SK-N-SH (cell line): Measurements from ENCODE around the gene VPS26B. TPM values are rescaled to one million over a fixed set of nuclear protein-coding genes. Genes with fewer than 3 reads are reported as not detected.
A peak's percentile ranks its signal among the peaks of the same experiment; 100 is the strongest.

Experiments used
- CTCF ChIA-PET: fragments of 300-600, 350-600 bp; formaldehyde crosslinking; extraction: SDS; loops from one replicate; lab custom pipeline; 2021; lab: Yijun Ruan, JAX
- POLR2A ChIA-PET: fragments of 350-600 bp; sonication (Branson Sonifier 250); formaldehyde crosslinking; extraction: SDS; loops from one replicate; lab custom pipeline; 2020; ENCODE audit warnings: antibody characterized with exemption, inconsistent platforms; lab: Yijun Ruan, JAX
- DNase-seq: peaks from one replicate; pipeline ENCODE4 v3.0.0; 2012
- H2AFZ ChIP-seq: fragments of 200-600 bp; sonication (generic); 2 replicates; pipeline ENCODE4 v1.8.1; 2016; ENCODE audit warnings: antibody characterized with exemption, mild to moderate bottlenecking, low read depth
- H3F3A ChIP-seq: fragments of 200-600 bp; sonication (generic); replicated peaks from 2 replicates; pipeline ENCODE3; 2016; ENCODE audit warnings: antibody characterized with exemption, mild to moderate bottlenecking; ENCODE audit not compliant: insufficient read depth
- H3K27ac ChIP-seq, 2 experiments: fragments of 200-500 bp in 1 of 2; fragments of 200-600 bp in 1 of 2; sonication (Bioruptor generic) in 1 of 2; sonication (generic), shearing (Covaris generic) in 1 of 2; 2 replicates each; pipeline versions ENCODE4 v1.5.1 to v1.6.1; 2014 to 2016; ENCODE audit warnings: low read depth in 2 of 2, inconsistent platforms in 1 of 2, low read length in 1 of 2, mild to moderate bottlenecking in 1 of 2, mixed read lengths in 1 of 2
- H3K27me3 ChIP-seq: fragments of 200-600 bp; sonication (generic), shearing (Covaris generic); 2 replicates; pipeline ENCODE4 v1.6.1; 2016; ENCODE audit warnings: mixed run types; ENCODE audit not compliant: insufficient read depth
- H3K36me3 ChIP-seq, 2 experiments: fragments of 200-500 bp in 1 of 2; fragments of 200-600 bp in 1 of 2; sonication (Bioruptor generic) in 1 of 2; sonication (generic) in 1 of 2; replicated peaks in 1 of 2; 2 replicates each; pipeline versions ENCODE3 to v1.5.1; 2014 to 2016; ENCODE audit warnings: low read length in 1 of 2, mild to moderate bottlenecking in 1 of 2; ENCODE audit not compliant: insufficient read depth in 2 of 2, control insufficient read depth in 1 of 2
- H3K4me1 ChIP-seq, 2 experiments: fragments of 200-500 bp in 1 of 2; fragments of 200-600 bp in 1 of 2; sonication (Bioruptor generic) in 1 of 2; sonication (generic), shearing (Covaris generic) in 1 of 2; 2 replicates each; pipeline versions ENCODE4 v1.5.1 to v1.6.1; 2014 to 2016; ENCODE audit warnings: low read depth in 1 of 2, low read length in 1 of 2, mixed run types in 1 of 2; ENCODE audit not compliant: insufficient read depth in 2 of 2, control insufficient read depth in 1 of 2
- H3K4me2 ChIP-seq: fragments of 200-600 bp; sonication (generic), shearing (Covaris generic); 2 replicates; pipeline ENCODE4 v1.6.1; 2017; ENCODE audit warnings: mixed run types
- H3K4me3 ChIP-seq, 2 experiments: fragments of 200-500 bp in 1 of 2; fragments of 200-600 bp in 1 of 2; sonication (Bioruptor generic) in 1 of 2; sonication (generic), shearing (Covaris generic) in 1 of 2; 2 replicates each; pipeline versions ENCODE4 v1.5.1 to v1.8.1; 2014 to 2016; ENCODE audit warnings: low read depth in 2 of 2, inconsistent platforms in 1 of 2, low read length in 1 of 2, mild to moderate bottlenecking in 1 of 2, mixed read lengths in 1 of 2, moderate library complexity in 1 of 2
- H3K79me2 ChIP-seq: fragments of 200-600 bp; sonication (generic); 2 replicates; pipeline ENCODE4 v1.8.1; 2017; ENCODE audit warnings: mild to moderate bottlenecking; ENCODE audit not compliant: insufficient read depth
- H3K9ac ChIP-seq: fragments of 200-600 bp; sonication (generic); 2 replicates; pipeline ENCODE4 v1.6.1; 2017; ENCODE audit warnings: mixed run types
- H3K9me2 ChIP-seq: fragments of 200-600 bp; sonication (generic); 2 replicates; pipeline ENCODE4 v1.6.1; 2017; ENCODE audit warnings: mixed run types
- H3K9me3 ChIP-seq: fragments of 200-600 bp; sonication (generic); 2 replicates; pipeline ENCODE4 v1.6.1; 2017; ENCODE audit warnings: mixed run types, mild to moderate bottlenecking, moderate library complexity
- H4K20me1 ChIP-seq: fragments of 200-600 bp; sonication (generic); 2 replicates; pipeline ENCODE4 v1.6.1; 2017; ENCODE audit warnings: mild to moderate bottlenecking, mixed run types; ENCODE audit not compliant: insufficient read depth
- CTCF ChIP-seq: fragments of 200-600 bp; sonication (generic); IDR thresholded peaks from 2 replicates; pipeline ENCODE4 v1.6.1; 2017; ENCODE audit warnings: antibody characterized with exemption, mild to moderate bottlenecking, moderate library complexity
- ELF1 ChIP-seq: IDR thresholded peaks from 2 replicates; pipeline ENCODE4 v1.4.0; 2012
- FOXJ3 ChIP-seq: sonication (generic); formaldehyde crosslinking; IDR thresholded peaks from 2 replicates; pipeline ENCODE4 v1.5.1; 2020; ENCODE audit warnings: mild to moderate bottlenecking, missing genetic modification reagents
- IRF3 ChIP-seq: fragments of 150-350 bp; IDR thresholded peaks from 2 replicates; pipeline ENCODE4 v1.6.1; 2016; ENCODE audit warnings: mild to moderate bottlenecking, low read depth, low read length
- JUND ChIP-seq: IDR thresholded peaks from 2 replicates; pipeline ENCODE4 v1.4.0; 2012
- MEF2A ChIP-seq: IDR thresholded peaks from 2 replicates; pipeline ENCODE4 v1.4.0; 2012; ENCODE audit warnings: low read depth, borderline replicate concordance
- MXI1 ChIP-seq: IDR thresholded peaks from 2 replicates; pipeline ENCODE4 v1.6.1; 2012; ENCODE audit warnings: mild to moderate bottlenecking, low read depth, low read length, improper control_type of control experiment
- NFIC ChIP-seq: IDR thresholded peaks from 2 replicates; pipeline ENCODE4 v1.4.0; 2012; ENCODE audit warnings: borderline replicate concordance
- POLR2AphosphoS5 ChIP-seq: IDR thresholded peaks from 2 replicates; pipeline ENCODE4 v1.6.1; 2012; ENCODE audit warnings: low read depth, low read length
- RCOR1 ChIP-seq: fragments of 150-350 bp; IDR thresholded peaks from 2 replicates; pipeline ENCODE4 v1.6.1; 2017; ENCODE audit warnings: antibody characterized with exemption, low read length
- RFX5 ChIP-seq: IDR thresholded peaks from 2 replicates; pipeline ENCODE4 v1.6.1; 2012; ENCODE audit warnings: mild to moderate bottlenecking, improper control_type of control experiment, low read length
- SMC3 ChIP-seq: IDR thresholded peaks from 2 replicates; pipeline ENCODE4 v1.6.1; 2012; ENCODE audit warnings: low read depth, low read length, improper control_type of control experiment
- TAF1 ChIP-seq: IDR thresholded peaks from 2 replicates; pipeline ENCODE4 v1.6.1; 2012; ENCODE audit warnings: low read depth, mild to moderate bottlenecking, low read length, moderate library complexity, borderline replicate concordance
- TEAD4 ChIP-seq: IDR thresholded peaks from 2 replicates; pipeline ENCODE4 v1.4.0; 2012; ENCODE audit warnings: mild to moderate bottlenecking, borderline replicate concordance; ENCODE audit not compliant: insufficient read depth
- USF2 ChIP-seq: fragments of 150-350 bp; IDR thresholded peaks from 2 replicates; pipeline ENCODE4 v1.6.1; 2017; ENCODE audit warnings: antibody characterized with exemption, low read length, low read depth, borderline replicate concordance
- YY1 ChIP-seq: IDR thresholded peaks from 2 replicates; pipeline ENCODE4 v1.4.0; 2012; ENCODE audit warnings: low read depth, mild to moderate bottlenecking
- ZBTB33 ChIP-seq: IDR thresholded peaks from 2 replicates; pipeline ENCODE4 v1.4.0; 2012; ENCODE audit warnings: low read depth, borderline replicate concordance
- WGBS: methylation state at CpG from one replicate; pipeline ENCODE4 v1.1.6; 2017; ENCODE audit warnings: low lambda C conversion rate; 5-methylcytosine and 5-hydroxymethylcytosine counted together
- polyA plus RNA-seq, 3 experiments: library from polyadenylated mRNA; depleted of rRNA; stranded (reverse); fragments of >200 nt; gene quantifications; 2 replicates each; pipeline ENCODE4 v1.2.3, GENCODE V29; 2012

VPS26B gene
- polyA plus RNA-seq, 1 of the 3 experiments (the other 2 are of a cell fraction), result 53.0 TPM

- no peak overlapping the region for H3K27ac ChIP-seq
- H3K27me3 ChIP-seq, result peaks cover 40% of the 10 kb centered on the region
- WGBS, result 73% methylated on average over 4 of the region's 4 CpGs
- no peak overlapping the region for H3K4me2 ChIP-seq
- no peaks in the 10 kb centered on the region for H3F3A ChIP-seq
- no peaks in the 10 kb centered on the region for H3K9me3 ChIP-seq
- H3K9ac ChIP-seq, result no peak overlapping the region
- TF ChIP-seq IRF3 (no peak), USF2 (no peak)
- TF ChIP-seq, all 33 proteins: peak for 0
- Histone ChIP-seq H3K9me2 (no peaks in the 10 kb centered on the region), H3K79me2 (no peaks in the 10 kb centered on the region), H4K20me1 (no peaks in the 10 kb centered on the region), H3K36me3 (no peaks in the 10 kb centered on the region), H3K4me3 (no peak overlapping the region), H2AFZ (no peak overlapping the region), H3K4me1 (peaks cover 0 to 7% of the 10 kb centered on the region in 2 experiments; a peak in 1 of 4 replicates)
- ChIA-PET POLR2A (no interaction called here), CTCF (interaction anchor here (1.4 to 2.7 kb wide), 2 partner anchors 10 to 63 kb away, joined by 4 to 12 read pairs; no protein-coding TSS in a partner anchor)
- no peak for DNase-seq
Observed at GRCh38 chr11:134271978-134272377, 47.5 kb downstream of the VPS26B start.

- Histone ChIP-seq H3K9me3 (no peaks in the 10 kb centered on the region), H3F3A (no peaks in the 10 kb centered on the region), H3K27ac (no peak overlapping the region), H3K9me2 (no peaks in the 10 kb centered on the region), H4K20me1 (no peaks in the 10 kb centered on the region), H3K79me2 (no peaks in the 10 kb centered on the region), H3K4me3 (no peak overlapping the region), H3K9ac (no peak overlapping the region), H3K36me3 (no peaks in the 10 kb centered on the region), H2AFZ (no peak overlapping the region), H3K4me1 (peaks cover 0 to 7% of the 10 kb centered on the region in 2 experiments; a peak in 1 of 4 replicates), H3K27me3 (peaks cover 47% of the 10 kb centered on the region), H3K4me2 (no peak overlapping the region)
- POLR2A ChIA-PET, result no interaction called here
- CTCF ChIA-PET, result interaction anchor here (0.9 to 2.7 kb wide), 5 partner anchors 10 to 133 kb away, joined by 3 to 12 read pairs (median 5); partner anchors contain the start of genes ACAD8 and THYN1
- WGBS, result 65% methylated on average over 18 of the region's 18 CpGs
- DNase-seq, result peak; percentile 48
- TF ChIP-seq NFIC, result no peak
- TF ChIP-seq USF2, result no peak
- no peak for TF ChIP-seq YY1
- TF ChIP-seq ZBTB33, result no peak
- TF ChIP-seq FOXJ3 (CRISPR knock-in tag), result no peak
- no peak for TF ChIP-seq TAF1
- no peak for TF ChIP-seq MXI1
- TF ChIP-seq RCOR1, result no peak
- TF ChIP-seq MEF2A, result no peak
- no peak for TF ChIP-seq CTCF
- no peak for TF ChIP-seq SMC3
- TF ChIP-seq JUND, result no peak
- no peak for TF ChIP-seq RFX5
- TF ChIP-seq ELF1, result no peak
- TF ChIP-seq POLR2AphosphoS5, result no peak
- no peak for TF ChIP-seq IRF3
- no peak for TF ChIP-seq TEAD4
Observed at GRCh38 chr11:134272381-134273316, 48.2 kb downstream of the VPS26B start.
